ENCODE results near the gene SCP2. TPM values are rescaled to one million over a fixed set of nuclear protein-coding genes. Genes with fewer than 3 reads are reported as not detected.

Gene SCP2
- total RNA-seq, 4 donors from 2014 or later: 92.4 to 125 (median 120) TPM

DNA sequence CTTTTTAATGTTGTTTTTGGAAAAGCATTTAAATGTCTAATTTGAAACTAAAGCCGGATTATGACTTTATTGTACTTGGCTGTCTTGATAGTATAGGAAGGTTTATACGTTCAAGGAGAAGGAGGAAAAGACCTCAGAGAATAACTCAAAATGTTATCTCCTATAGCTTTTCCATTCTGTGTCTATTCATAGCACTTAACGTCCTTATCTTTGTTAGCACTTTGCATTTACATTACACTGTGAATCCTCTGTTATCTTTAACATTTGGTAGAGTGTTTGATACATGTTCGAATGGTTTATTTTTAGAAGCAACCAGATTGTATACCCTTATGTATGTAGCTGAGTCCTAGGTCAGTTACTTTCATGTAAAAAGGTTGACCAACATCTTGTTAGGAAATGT, 84.1 kb downstream of the SCP2 start:
- H3K4me1 ChIP-seq: peaks cover 0 to 17% (median 4%) of the 10 kb centered on the region in 3 donors
- no peaks in the 10 kb centered on the region for H3K9me3 ChIP-seq
- no peaks in the 10 kb centered on the region for H3K27me3 ChIP-seq
- no peaks in the 10 kb centered on the region for H3K36me3 ChIP-seq
- no peak overlapping the region for H3K4me3 ChIP-seq
- no peak for TF ChIP-seq EP300 (IDR thresholded peaks at IDR 0.05)
- no peak for TF ChIP-seq POLR2AphosphoS5 (IDR thresholded peaks at IDR 0.05)
- TF ChIP-seq, protein P1, sequence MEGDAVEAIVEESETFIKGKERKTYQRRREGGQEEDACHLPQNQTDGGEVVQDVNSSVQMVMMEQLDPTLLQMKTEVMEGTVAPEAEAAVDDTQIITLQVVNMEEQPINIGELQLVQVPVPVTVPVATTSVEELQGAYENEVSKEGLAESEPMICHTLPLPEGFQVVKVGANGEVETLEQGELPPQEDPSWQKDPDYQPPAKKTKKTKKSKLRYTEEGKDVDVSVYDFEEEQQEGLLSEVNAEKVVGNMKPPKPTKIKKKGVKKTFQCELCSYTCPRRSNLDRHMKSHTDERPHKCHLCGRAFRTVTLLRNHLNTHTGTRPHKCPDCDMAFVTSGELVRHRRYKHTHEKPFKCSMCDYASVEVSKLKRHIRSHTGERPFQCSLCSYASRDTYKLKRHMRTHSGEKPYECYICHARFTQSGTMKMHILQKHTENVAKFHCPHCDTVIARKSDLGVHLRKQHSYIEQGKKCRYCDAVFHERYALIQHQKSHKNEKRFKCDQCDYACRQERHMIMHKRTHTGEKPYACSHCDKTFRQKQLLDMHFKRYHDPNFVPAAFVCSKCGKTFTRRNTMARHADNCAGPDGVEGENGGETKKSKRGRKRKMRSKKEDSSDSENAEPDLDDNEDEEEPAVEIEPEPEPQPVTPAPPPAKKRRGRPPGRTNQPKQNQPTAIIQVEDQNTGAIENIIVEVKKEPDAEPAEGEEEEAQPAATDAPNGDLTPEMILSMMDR (IDR thresholded peaks at IDR 0.05): no peak
- no peak for TF ChIP-seq POLR2A (IDR thresholded peaks at IDR 0.05)
- H3K27ac ChIP-seq: no peak overlapping the region
- WGBS, 2 donors (ENCODE audit: low coverage in 1 of 2): 30 to 51% methylated on average over 4 of the region's 4 CpGs
- ATAC-seq: no peak

DNA sequence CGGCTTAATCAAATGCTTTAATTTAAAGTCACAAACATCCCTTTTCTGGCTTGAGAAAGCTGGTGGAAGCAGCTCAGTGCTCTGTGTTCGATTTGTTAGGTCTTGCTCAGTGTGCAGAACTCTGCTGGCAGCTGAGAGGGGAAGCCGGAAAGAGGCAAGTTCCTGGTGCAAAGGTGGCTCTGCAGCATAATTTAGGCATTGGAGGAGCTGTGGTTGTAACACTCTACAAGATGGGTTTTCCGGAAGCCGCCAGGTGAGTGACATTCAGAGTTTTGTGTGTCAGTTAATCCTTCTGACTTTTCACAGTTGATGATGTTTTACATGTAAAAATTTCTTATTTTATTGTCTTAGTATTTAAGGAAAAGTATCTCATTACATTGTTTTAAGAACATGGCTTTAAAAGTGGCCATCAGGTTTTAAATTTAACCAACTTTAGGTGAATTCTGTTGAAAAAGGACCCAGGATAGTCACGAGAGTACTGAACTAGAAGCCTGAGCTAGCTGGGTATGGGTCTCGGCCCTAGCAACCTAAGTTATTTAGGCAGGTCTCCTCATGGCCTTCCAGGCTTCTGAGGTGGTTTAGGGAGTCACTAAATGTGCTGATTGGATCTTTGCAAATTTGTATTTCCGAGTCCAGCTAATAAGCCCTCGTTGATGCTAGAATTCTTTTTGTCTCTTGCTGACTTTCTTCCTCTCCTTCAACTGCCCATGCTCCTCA, 87.9 kb downstream of the SCP2 start:
- Histone ChIP-seq H3K4me3 (peak overlapping the region; percentile 53 to 96), H3K27ac (peak overlapping the region in 3 of 4 donors; percentile 23 to 66 (median 54)), H3K4me1 (peaks cover 0 to 31% (median 4%) of the 10 kb centered on the region in 3 donors), H3K27me3 (no peaks in the 10 kb centered on the region), H3K9me3 (no peaks in the 10 kb centered on the region), H3K36me3 (peaks cover 0 to 10% of the 10 kb centered on the region in 2 donors)
- no peak for TF ChIP-seq EP300 (IDR thresholded peaks at IDR 0.05)
- peak; percentile 45 for TF ChIP-seq POLR2AphosphoS5 (IDR thresholded peaks at IDR 0.05)
- 0 to 2% methylated on average over 8 to 9 of the region's 9 CpGs for WGBS, 2 donors (ENCODE audit: low coverage in 1 of 2)
- ATAC-seq: peak; percentile 87

DNA sequence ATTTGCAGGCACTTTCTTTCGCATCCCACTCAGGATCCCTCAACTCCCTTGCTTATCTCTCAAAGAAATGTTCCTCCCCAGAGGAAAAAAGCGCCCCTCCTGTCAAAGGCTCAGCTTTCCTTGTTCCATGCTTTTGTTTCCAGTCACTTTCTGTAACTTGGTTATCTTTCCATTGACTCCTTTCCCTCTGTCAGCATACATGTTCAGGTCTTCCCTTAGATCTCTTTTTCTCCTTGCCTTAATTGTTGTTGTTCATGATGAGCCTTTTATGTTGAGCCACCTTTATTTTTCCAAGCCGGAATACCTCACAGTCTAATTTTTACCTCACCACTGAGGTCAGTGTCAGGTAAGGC, 88.4 kb downstream of the SCP2 start:
- no peak for ATAC-seq
- 6 to 14% methylated on average over 3 of the region's 3 CpGs for WGBS, 2 donors (ENCODE audit: low coverage in 1 of 2)
- Histone ChIP-seq H3K27me3 (no peaks in the 10 kb centered on the region), H3K9me3 (no peaks in the 10 kb centered on the region), H3K4me1 (peaks cover 0 to 31% (median 4%) of the 10 kb centered on the region in 3 donors), H3K36me3 (peaks cover 0 to 10% of the 10 kb centered on the region in 2 donors), H3K27ac (peak overlapping the region in 3 of 4 donors; percentile 23 to 66 (median 54)), H3K4me3 (peak overlapping the region; percentile 53 to 96)
- TF ChIP-seq EP300 (IDR thresholded peaks at IDR 0.05): no peak
- no peak for TF ChIP-seq POLR2A (IDR thresholded peaks at IDR 0.05)
- no peak for TF ChIP-seq POLR2AphosphoS5 (IDR thresholded peaks at IDR 0.05)
- TF ChIP-seq, protein P1 (IDR thresholded peaks at IDR 0.05): no peak

DNA sequence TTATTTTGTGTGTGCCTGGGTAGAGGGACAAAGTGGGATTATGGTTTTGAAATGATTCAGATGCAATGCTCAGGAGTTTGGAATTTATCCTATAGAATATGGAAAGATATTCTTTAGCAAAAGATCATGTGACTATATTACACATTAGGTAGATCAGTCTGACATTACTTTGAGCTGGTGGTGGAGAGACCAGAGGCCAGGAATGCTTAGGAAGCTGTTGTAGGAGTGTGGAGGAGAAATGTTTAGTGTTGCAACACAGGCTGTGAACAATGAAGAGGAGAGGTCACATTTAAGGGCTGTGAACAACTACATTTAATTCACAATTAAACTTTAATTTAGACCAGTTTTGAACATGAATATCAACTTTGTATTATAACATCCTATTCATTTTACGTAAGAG, 89.6 kb downstream of the SCP2 start:
- H3K4me1 ChIP-seq: peaks cover 0 to 31% (median 4%) of the 10 kb centered on the region in 3 donors
- WGBS, 2 donors (ENCODE audit: low coverage in 1 of 2): 83 to 91% methylated on average over 1 of the region's 1 CpG
- no peaks in the 10 kb centered on the region for H3K27me3 ChIP-seq
- H3K4me3 ChIP-seq: no peak overlapping the region
- peaks cover 0 to 10% of the 10 kb centered on the region in 2 donors for H3K36me3 ChIP-seq
- no peaks in the 10 kb centered on the region for H3K9me3 ChIP-seq
- TF ChIP-seq EP300 (IDR thresholded peaks at IDR 0.05) (no peak), POLR2A (IDR thresholded peaks at IDR 0.05) (no peak), POLR2AphosphoS5 (IDR thresholded peaks at IDR 0.05) (no peak)
- TF ChIP-seq, protein P1 (IDR thresholded peaks at IDR 0.05): no peak
- no peak for ATAC-seq
- no peak overlapping the region for H3K27ac ChIP-seq

DNA sequence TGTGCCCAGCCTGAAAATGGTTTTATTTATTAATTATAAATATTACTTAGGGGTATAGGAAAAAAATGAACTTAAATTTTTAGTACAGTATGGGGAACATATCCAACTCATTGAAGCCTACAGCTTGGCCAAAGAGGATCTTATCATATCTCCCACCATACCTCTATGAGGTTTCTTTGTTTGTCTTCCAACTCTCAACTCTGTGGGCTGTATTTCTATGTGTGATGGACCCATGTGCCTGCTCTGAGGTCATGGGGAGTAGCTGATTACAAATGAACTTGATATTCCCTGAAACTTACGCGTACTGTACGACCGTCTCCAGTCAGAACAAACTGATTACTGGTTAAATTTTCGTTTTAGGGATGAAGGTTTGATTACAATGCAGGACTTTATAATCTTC, 93.5 kb downstream of the SCP2 start:
- no peaks in the 10 kb centered on the region for H3K27me3 ChIP-seq
- no peak overlapping the region for H3K27ac ChIP-seq
- no peak for TF ChIP-seq POLR2A (IDR thresholded peaks at IDR 0.05)
- TF ChIP-seq, protein P1 (IDR thresholded peaks at IDR 0.05): no peak
- no peak for TF ChIP-seq POLR2AphosphoS5 (IDR thresholded peaks at IDR 0.05)
- TF ChIP-seq EP300 (IDR thresholded peaks at IDR 0.05): no peak
- no peak for ATAC-seq
- no peaks in the 10 kb centered on the region for H3K9me3 ChIP-seq
- H3K36me3 ChIP-seq: peaks cover 0 to 10% of the 10 kb centered on the region in 2 donors
- WGBS, 2 donors (ENCODE audit: low coverage in 1 of 2): 51 to 91% methylated on average over 5 of the region's 5 CpGs
- no peak overlapping the region for H3K4me3 ChIP-seq
- peaks cover 0 to 32% (median 2%) of the 10 kb centered on the region in 3 donors for H3K4me1 ChIP-seq
